T-cell (primary cell): ENCODE measurements around the gene SORBS1. TPM values are rescaled to one million over a fixed set of nuclear protein-coding genes. Genes with fewer than 3 reads are reported as not detected.

ENCODE experiments used
- ATAC-seq, 4 experiments: fragments of 200-7000 bp in 3 of 4; fragments of 150-1000 bp in 1 of 4; cut with Tn5 transposase; replicated peaks in 1 of 4; 1 replicate in 3 of 4; 2 replicates in 1 of 4; pipeline ENCODE4 v1.10.0; 2021; ENCODE audit warnings: moderate library complexity in 3 of 4, mild to moderate bottlenecking in 2 of 4, moderate number of reproducible peaks in 1 of 4
- CTCF ChIA-PET, 2 donors: fragments of 300-600 bp; sonication (Branson Sonifier 250); formaldehyde crosslinking; loops; one replicate each; lab custom pipeline; 2022; ENCODE audit warnings: antibody characterized with exemption in 2 of 2; lab: Charles Lee
- POLR2A ChIA-PET, 2 donors: fragments of 300-600 bp; sonication (Branson Sonifier 250); formaldehyde crosslinking; loops; one replicate each; lab custom pipeline; 2022; ENCODE audit warnings: antibody characterized with exemption in 2 of 2; lab: Charles Lee
- DNase-seq, 35 experiments: peaks; one replicate each; pipeline versions ENCODE4 v3.0.0 to v3.0.0-alpha.2; 2013 to 2023
- H3K27ac ChIP-seq: one replicate; pipeline ENCODE4 v1.5.1; 2013; ENCODE audit warnings: low read length
- H3K27me3 ChIP-seq, 2 experiments: replicated peaks in 1 of 2; 1 replicate in 1 of 2; 2 replicates in 1 of 2; pipeline versions ENCODE4 v1.6.1 to v1.7.0; 2013; ENCODE audit warnings: low read length in 1 of 2, mixed read lengths in 1 of 2; ENCODE audit not compliant: control insufficient read depth in 2 of 2, insufficient read depth in 2 of 2; ENCODE audit errors: extremely low read depth in 1 of 2
- H3K36me3 ChIP-seq, 2 donors: 1 replicate in 1 of 2; 2 replicates in 1 of 2; pipeline versions ENCODE4 v1.6.1 to v1.7.0; 2013; ENCODE audit warnings: low read length in 1 of 2; ENCODE audit not compliant: control insufficient read depth in 2 of 2, insufficient read depth in 1 of 2; ENCODE audit errors: extremely low read depth in 1 of 2
- H3K4me1 ChIP-seq, 2 experiments: 1 replicate in 1 of 2; 2 replicates in 1 of 2; pipeline versions ENCODE4 v1.6.1 to v1.7.0; 2013; ENCODE audit warnings: low read length in 2 of 2, mixed read lengths in 1 of 2; ENCODE audit not compliant: insufficient read depth in 2 of 2, control insufficient read depth in 1 of 2; ENCODE audit errors: extremely low read depth in 1 of 2
- H3K4me3 ChIP-seq, 2 donors: 1 replicate in 1 of 2; 2 replicates in 1 of 2; pipeline versions ENCODE4 v1.5.1 to v1.7.0; 2013; ENCODE audit warnings: mild to moderate bottlenecking in 2 of 2, low read length in 1 of 2, moderate library complexity in 1 of 2; ENCODE audit not compliant: control insufficient read depth in 1 of 2; ENCODE audit errors: extremely low read depth in 1 of 2
- H3K9me3 ChIP-seq: 2 replicates; pipeline ENCODE4 v1.7.0; 2013
- H3K27ac Mint-ChIP-seq, 2 donors: one replicate each; pipeline ENCODE4 v1.8.0; 2020 to 2021; ENCODE audit warnings: mild to moderate bottlenecking in 2 of 2, mixed read lengths in 2 of 2
- H3K27me3 Mint-ChIP-seq, 2 donors: one replicate each; pipeline ENCODE4 v1.8.0; 2021 to 2022; ENCODE audit warnings: mixed read lengths in 2 of 2
- H3K36me3 Mint-ChIP-seq: one replicate; pipeline ENCODE4 v1.8.0; 2021; ENCODE audit warnings: mixed read lengths
- H3K4me1 Mint-ChIP-seq, 3 donors: one replicate each; pipeline ENCODE4 v1.8.0; 2020 to 2022; ENCODE audit warnings: mixed read lengths in 3 of 3, mild to moderate bottlenecking in 1 of 3
- H3K4me3 Mint-ChIP-seq, 3 donors: one replicate each; pipeline ENCODE4 v1.8.0; 2020 to 2022; ENCODE audit warnings: mild to moderate bottlenecking in 3 of 3, mixed read lengths in 3 of 3, moderate library complexity in 3 of 3
- H3K9me3 Mint-ChIP-seq, 3 donors: one replicate each; pipeline ENCODE4 v1.8.0; 2020 to 2022; ENCODE audit warnings: mixed read lengths in 3 of 3
- WGBS: methylation state at CpG from one replicate; pipeline ENCODE4 v1.1.5; 2013; ENCODE audit warnings: missing lambda C conversion rate; ENCODE audit not compliant: insufficient coverage; 5-methylcytosine and 5-hydroxymethylcytosine counted together
- total RNA-seq, 35 experiments: library from RNA in 6 of 35; stranded (reverse) in 6 of 35; fragments of 120-200 nt in 1 of 35; gene quantifications; one replicate each; pipeline versions ENCODE4 v1.2.1 to v1.2.4 and lab custom pipeline; 2013 to 2026

The SORBS1 gene
- total RNA-seq, 5 donors from 2014 or later (not counting 1 experiment from before 2014, with no cell fraction given): 0.98 to 2.4 (median 1.8) TPM

DNA sequence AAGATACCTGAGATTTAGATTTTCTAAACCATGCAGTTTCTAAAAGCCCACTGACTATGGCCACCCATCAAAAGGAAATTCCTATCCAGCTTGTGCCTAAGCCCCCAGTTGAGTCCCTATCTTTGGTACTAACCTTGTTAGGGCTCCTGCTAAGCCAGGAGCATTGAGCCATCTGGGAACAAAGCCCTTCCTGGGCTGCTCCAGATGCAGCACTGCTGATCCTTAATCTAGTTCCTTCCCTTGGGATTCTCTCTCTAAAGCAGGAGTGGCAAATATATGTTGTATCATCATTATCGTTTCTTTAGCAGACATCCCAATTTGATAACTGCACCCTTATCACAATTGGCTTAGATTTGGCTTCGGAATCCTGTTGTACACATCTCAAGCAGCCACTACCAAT is 245.7 kb downstream of the SORBS1 start:
- no peaks in the 10 kb centered on the region for H3K36me3 ChIP-seq
- ChIA-PET CTCF (no interaction called here), POLR2A (no interaction called here)
- DNase-seq (no peak), ATAC-seq (no peak)
- H3K27me3 Mint-ChIP-seq: peaks cover 2 to 3% of the 10 kb centered on the region in 2 donors
- no CpG with 5 or more reads among the region's 2 CpGs for WGBS
- no peak overlapping the region for H3K4me3 ChIP-seq
- no peaks in the 10 kb centered on the region for H3K9me3 Mint-ChIP-seq
- H3K4me3 Mint-ChIP-seq: no peak overlapping the region
- H3K9me3 ChIP-seq: no peaks in the 10 kb centered on the region
- no peak overlapping the region for H3K27ac ChIP-seq
- H3K4me1 ChIP-seq: no peaks in the 10 kb centered on the region
- H3K36me3 Mint-ChIP-seq: no peaks in the 10 kb centered on the region
- no peaks in the 10 kb centered on the region for H3K27me3 ChIP-seq
- peaks cover 0 to under 1% (median 0%) of the 10 kb centered on the region in 3 donors for H3K4me1 Mint-ChIP-seq
- no peak overlapping the region for H3K27ac Mint-ChIP-seq

DNA sequence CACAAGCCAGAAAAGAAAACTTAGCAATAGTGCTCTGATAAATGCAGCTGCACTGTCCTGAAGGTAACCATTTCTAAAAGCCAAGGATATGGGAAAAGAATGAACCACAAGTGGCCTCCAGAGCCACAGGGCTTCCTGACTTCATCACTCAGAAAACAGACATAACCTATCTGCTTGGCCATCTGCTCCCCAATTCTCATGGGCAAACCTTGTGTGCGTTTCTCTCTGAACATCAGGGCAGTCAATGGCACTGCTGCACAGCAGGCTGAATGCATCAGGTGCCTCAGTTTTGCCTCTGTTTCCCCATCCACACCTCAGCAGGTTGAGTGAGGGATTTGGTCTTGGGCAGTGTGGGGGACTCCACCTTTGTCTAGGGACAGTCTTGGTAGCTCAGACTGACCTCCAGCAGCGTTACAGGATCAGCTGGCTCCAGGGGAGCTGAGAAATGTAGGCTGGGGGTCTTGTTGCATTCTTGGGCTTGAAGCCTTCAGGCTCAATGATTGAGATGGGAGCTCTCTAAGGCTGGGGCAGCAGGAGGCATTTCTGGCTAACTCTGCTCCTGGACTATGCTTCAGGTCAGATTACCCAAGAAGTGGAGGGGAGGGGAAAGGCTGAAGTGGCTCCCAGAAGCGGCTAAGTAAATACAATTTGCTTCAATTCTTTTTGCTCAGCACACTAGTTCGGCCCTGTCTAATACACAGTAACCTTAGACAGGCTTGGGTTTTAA is 246.8 kb downstream of the SORBS1 start:
- H3K4me1 Mint-ChIP-seq: peaks cover 0 to 5% (median 0%) of the 10 kb centered on the region in 3 donors
- no peak overlapping the region for H3K4me3 ChIP-seq
- H3K4me3 Mint-ChIP-seq: no peak overlapping the region
- no peak overlapping the region for H3K27ac Mint-ChIP-seq
- no peaks in the 10 kb centered on the region for H3K36me3 ChIP-seq
- DNase-seq: no peak
- ATAC-seq: no peak
- H3K9me3 ChIP-seq: no peaks in the 10 kb centered on the region
- H3K36me3 Mint-ChIP-seq: no peaks in the 10 kb centered on the region
- ChIA-PET POLR2A (no interaction called here), CTCF (no interaction called here)
- no peaks in the 10 kb centered on the region for H3K9me3 Mint-ChIP-seq
- peaks cover 2 to 8% of the 10 kb centered on the region in 2 donors for H3K27me3 Mint-ChIP-seq
- no peaks in the 10 kb centered on the region for H3K27me3 ChIP-seq
- no peak overlapping the region for H3K27ac ChIP-seq
- WGBS: 83% methylated on average over 2 of the region's 4 CpGs
- no peaks in the 10 kb centered on the region for H3K4me1 ChIP-seq

DNA sequence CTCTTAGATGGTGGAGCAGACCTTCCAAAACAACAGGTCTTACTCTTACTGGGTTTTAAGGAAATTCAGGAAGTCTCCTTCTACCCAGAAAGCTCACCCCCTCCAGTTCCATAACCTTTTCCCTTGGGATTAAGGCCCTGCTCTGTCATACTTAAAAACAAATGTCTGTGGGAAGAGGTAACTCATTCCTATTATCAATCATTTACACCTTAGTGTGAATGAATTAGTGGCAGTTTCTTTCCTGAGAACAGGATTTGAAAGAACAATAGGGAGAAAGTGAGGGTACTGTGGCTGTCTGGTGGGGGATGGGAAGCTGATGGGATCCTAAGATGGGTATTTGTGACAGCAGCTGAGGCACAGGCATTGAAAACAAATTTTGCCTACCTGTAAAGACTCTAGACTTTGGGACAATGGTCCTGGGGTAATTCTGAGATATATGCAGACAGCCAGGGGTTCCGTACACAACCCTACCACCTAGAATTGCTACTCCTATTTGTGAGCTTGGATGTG is 248.1 kb downstream of the SORBS1 start:
- Mint-ChIP-seq H3K27me3 (peaks cover 0 to 8% of the 10 kb centered on the region in 2 donors), H3K4me1 (peaks cover 0 to 5% (median 0%) of the 10 kb centered on the region in 3 donors), H3K4me3 (no peak overlapping the region), H3K36me3 (no peaks in the 10 kb centered on the region), H3K9me3 (no peaks in the 10 kb centered on the region), H3K27ac (no peak overlapping the region)
- ChIA-PET CTCF (interaction anchor here in 1 of 2 donors (0.7 kb wide), 1 partner anchor 45 kb away, joined by 3 read pairs; no protein-coding TSS in a partner anchor), POLR2A (no interaction called here)
- Histone ChIP-seq H3K4me3 (no peak overlapping the region), H3K4me1 (no peaks in the 10 kb centered on the region), H3K9me3 (no peaks in the 10 kb centered on the region), H3K27me3 (no peaks in the 10 kb centered on the region), H3K27ac (no peak overlapping the region), H3K36me3 (no peaks in the 10 kb centered on the region)
- DNase-seq (no peak), ATAC-seq (no peak)
- no CpG with 5 or more reads among the region's 1 CpG for WGBS

DNA sequence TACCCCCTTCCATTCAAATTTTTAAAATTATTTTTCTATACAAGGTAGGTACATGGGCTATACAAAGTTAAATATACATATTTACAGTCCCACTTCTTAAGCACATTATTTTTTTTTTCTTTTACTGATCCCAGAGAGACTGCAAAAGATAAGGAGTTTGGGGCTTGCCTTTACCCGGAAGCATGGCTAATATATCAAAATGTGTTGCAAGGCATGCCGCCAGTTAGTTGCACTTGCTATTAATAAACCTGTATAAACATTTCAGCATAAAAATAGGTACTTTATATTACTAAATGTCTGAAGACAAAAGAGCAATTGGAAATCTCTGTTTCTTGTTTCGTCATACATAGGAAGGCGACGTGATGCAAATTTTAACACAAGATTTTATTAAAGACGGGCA is 248.9 kb downstream of the SORBS1 start:
- Mint-ChIP-seq H3K4me1 (peaks cover 0 to 5% (median 0%) of the 10 kb centered on the region in 3 donors), H3K9me3 (no peaks in the 10 kb centered on the region), H3K27me3 (peaks cover 0 to 8% of the 10 kb centered on the region in 2 donors), H3K36me3 (no peaks in the 10 kb centered on the region), H3K27ac (no peak overlapping the region), H3K4me3 (no peak overlapping the region)
- CTCF ChIA-PET: no interaction called here
- no peaks in the 10 kb centered on the region for H3K36me3 ChIP-seq
- WGBS: no CpG with 5 or more reads among the region's 6 CpGs
- H3K4me1 ChIP-seq: no peaks in the 10 kb centered on the region
- DNase-seq (no peak), ATAC-seq (no peak)
- POLR2A ChIA-PET: no interaction called here
- no peak overlapping the region for H3K27ac ChIP-seq
- no peaks in the 10 kb centered on the region for H3K27me3 ChIP-seq
- no peak overlapping the region for H3K4me3 ChIP-seq
- no peaks in the 10 kb centered on the region for H3K9me3 ChIP-seq

DNA sequence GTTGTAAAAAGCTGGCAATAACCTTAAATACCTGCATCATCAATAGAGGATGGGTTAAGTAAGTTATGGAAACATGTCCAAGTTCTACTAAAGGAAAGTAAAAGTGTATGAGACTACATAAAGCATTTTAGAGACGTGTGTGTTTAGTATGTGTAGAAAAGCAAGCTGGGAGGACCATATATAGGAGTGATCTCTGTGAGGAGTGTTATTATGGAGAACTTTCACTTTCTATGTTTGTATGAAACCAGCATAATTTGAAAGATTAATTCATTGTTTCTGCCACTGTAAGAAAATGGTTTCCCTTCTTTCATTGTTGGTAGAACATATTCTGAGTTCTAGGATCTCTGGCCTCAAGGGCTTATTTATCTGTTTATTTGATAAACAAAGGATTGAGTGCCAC is 251.2 kb downstream of the SORBS1 start:
- CTCF ChIA-PET: interaction anchor here in 1 of 2 donors (0.5 kb wide), 1 partner anchor 1995 kb away, joined by 3 read pairs; no protein-coding TSS in a partner anchor
- Mint-ChIP-seq H3K27ac (no peak overlapping the region), H3K36me3 (no peaks in the 10 kb centered on the region), H3K27me3 (peaks cover 0 to 11% of the 10 kb centered on the region in 2 donors), H3K9me3 (no peaks in the 10 kb centered on the region), H3K4me3 (no peak overlapping the region), H3K4me1 (peaks cover 0 to 5% (median 0%) of the 10 kb centered on the region in 3 donors)
- DNase-seq: no peak
- no peak overlapping the region for H3K4me3 ChIP-seq
- 20% methylated on average over 1 of the region's 1 CpG for WGBS
- H3K27ac ChIP-seq: no peak overlapping the region
- no peaks in the 10 kb centered on the region for H3K36me3 ChIP-seq
- no peaks in the 10 kb centered on the region for H3K4me1 ChIP-seq
- no peak for ATAC-seq
- no peaks in the 10 kb centered on the region for H3K9me3 ChIP-seq
- POLR2A ChIA-PET: no interaction called here
- H3K27me3 ChIP-seq: no peaks in the 10 kb centered on the region

DNA sequence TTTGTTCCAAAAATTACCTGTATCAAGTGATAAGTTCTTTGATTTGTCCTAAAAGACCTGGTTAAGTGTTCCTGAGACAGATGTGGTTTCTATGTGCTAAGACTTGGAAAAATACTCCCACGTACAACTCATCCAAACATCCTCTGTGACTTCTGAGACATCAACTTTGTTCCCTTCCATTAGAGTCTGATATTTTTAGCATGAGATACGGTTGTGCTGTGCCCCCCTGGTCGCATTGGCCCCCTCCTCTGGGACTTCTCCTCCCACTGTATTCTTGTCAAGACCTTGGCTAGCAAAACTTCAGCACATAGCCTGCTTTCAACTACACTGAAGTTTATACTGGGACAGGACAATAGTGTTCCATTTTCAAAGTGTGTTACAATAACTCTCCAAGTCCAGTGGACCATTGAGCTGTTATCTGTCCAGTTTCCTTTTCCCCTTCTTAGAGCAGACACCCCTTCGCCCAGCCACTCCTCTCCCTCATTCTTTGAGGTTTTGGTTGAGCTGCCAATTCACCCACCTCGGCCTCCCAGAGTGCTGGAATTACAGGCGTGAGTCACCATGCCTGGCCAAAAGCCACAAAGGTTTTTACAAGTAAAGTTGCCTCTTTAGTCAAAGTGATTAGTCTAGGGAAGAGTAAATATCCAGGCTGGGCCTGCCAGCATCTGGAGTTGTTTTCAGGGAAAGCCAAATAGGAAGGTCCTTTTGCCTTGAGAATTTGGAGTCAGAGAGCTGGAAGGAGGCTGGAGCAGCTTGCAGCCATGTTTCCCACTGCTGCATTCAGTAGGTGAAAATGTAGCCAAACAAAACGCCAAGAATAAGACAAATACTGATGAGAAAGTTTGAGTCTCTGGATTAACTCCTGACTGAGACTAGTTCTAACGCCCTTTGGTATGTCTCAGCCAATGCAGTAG is 252.5 kb downstream of the SORBS1 start:
- Histone ChIP-seq H3K27ac (no peak overlapping the region), H3K9me3 (no peaks in the 10 kb centered on the region), H3K4me3 (no peak overlapping the region), H3K4me1 (no peaks in the 10 kb centered on the region), H3K27me3 (no peaks in the 10 kb centered on the region), H3K36me3 (no peaks in the 10 kb centered on the region)
- WGBS: 66% methylated on average over 3 of the region's 8 CpGs
- Mint-ChIP-seq H3K27me3 (peaks cover 0 to 11% of the 10 kb centered on the region in 2 donors), H3K4me1 (peaks cover 0 to 5% (median 0%) of the 10 kb centered on the region in 3 donors), H3K4me3 (no peak overlapping the region), H3K27ac (no peak overlapping the region), H3K9me3 (no peaks in the 10 kb centered on the region), H3K36me3 (no peaks in the 10 kb centered on the region)
- ATAC-seq (no peak), DNase-seq (no peak)
- POLR2A ChIA-PET: no interaction called here
- CTCF ChIA-PET: no interaction called here
